Globus pallidus (tissue), 1 donor: ENCODE results near the gene CTDSP2.
"Not testable (repeated sequence)": the region's sequence is repeated elsewhere in the genome, so short reads cannot be mapped to it uniquely, and the experiment has no call there.

Experiments
- DNase-seq: peaks from one replicate; pipeline ENCODE4 v3.0.0-alpha.2; 2015; ENCODE audit warnings: low spot score

The CTDSP2 gene

DNA sequence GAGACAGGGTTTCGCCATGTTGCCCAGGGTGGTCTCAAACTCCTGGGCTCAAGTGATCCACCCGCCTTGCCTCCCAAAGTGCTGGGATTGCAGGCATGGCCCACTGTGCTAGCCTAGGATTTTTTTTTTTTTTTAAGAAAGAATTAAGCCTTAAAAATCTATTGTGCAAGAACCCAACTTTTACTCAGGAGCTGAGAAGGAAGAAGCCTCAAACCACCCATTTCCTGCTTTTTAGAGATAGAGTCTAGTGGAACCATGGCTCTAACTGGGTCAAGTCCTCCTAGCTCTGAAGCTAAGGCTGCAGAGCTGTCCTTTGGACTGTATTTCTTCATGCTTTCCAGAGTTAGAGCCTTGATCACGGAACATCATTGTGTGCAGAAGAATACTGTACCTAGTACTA, 65.3 kb downstream of the CTDSP2 start:
- no peak for DNase-seq

DNA sequence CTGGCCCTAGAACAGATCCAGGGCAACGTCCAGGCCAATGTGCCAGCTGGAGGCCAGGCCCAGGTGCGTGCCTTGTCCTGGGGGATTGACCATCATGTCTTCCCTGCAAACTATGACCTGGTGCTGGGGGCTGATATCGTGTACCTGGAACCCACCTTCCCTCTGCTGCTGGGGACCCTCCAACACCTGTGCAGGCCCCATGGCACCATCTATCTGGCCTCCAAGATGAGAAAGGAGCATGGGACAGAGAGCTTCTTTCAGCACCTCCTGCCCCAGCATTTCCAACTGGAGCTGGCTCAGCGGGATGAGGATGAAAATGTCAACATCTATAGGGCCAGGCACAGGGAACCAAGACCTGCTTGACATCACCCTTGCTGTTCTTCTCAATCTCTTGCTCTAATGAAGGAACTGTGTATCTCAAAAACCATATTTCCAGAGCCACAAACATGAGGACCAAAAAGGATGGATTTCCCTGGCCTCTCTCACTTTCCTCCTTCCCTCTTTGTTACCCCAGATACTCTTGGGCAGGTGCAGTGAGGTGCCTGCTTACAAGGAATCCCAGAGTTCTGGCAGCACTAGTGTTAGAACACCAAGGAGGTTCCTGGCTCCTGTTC, 66.1 kb downstream of the CTDSP2 start:
- no peak for DNase-seq

DNA sequence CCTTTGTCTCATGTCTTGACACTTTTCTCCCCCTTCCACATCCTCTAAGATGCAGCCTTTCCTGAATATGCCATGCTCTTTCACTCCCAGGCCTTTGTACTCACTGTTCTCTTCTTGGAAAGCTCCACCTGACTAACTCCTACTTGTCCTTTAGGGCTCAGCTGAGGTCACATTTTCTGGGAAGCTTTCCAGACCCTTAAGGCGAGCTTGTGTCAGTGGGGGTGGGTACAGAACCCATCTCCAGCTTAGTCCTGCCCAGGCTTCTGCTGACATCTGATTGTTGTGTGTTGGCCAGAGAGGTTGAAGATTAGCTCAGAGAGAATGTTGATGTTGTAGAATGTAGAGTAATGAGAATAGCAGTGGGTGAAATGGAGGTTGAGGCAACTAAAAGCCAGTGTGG, 66.8 kb downstream of the CTDSP2 start:
- DNase-seq = no peak

DNA sequence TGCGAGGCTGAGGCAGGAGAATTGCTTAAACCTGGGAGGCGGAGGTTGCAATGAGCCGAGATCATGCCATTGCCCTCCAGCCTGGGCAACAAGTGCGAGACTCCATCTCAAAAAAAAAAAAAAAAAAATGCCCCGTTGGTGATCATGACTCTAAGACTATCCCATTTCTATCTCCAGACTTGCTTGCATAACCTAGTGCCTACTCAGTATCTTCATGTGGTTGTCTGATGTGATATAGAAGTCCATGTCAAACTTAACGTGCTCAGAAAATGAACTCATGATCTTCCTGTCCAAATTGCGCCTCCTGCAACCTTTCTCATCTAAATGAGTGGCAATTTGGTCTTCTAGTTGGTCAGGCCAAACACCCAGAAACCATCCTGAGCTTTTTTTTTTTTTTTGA, 68.6 kb downstream of the CTDSP2 start:
- no peak for DNase-seq

DNA sequence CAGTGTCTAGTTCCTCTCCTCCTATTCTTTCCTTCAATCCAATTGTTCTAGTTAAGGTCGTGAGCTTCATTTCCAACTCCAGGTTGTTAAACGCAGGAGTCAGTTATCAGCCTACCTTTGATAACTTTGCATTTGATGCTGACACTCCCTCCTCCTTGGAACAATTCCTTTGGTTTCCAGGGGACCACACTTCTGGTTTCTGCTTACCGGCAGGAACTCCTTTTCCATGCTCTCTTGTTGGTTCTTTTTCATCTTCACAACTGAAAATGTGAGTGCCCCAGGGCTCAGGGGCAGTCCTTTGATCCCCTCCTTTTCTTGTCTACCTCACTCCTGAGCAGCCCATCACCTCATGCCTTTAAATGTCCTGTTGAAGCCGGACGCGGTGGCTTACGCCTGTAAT, 69.2 kb downstream of the CTDSP2 start:
- no peak for DNase-seq

DNA sequence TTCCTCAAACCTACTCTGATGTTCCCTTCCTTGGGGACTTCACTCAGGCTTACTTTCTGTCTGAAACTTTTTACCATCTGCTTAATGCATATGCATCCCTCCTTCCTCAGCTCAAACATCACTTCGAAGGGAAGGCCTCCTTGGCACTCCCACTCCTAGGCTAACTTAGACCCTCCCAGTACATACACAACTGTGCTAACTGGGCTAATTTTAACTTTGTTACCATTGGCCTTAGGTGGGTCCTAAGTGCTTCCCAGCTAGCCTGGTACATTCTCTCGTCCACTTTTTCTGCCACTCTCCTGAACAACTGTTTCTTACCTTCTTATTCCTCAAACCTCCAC, 70.3 kb downstream of the CTDSP2 start:
- no peak for DNase-seq

DNA sequence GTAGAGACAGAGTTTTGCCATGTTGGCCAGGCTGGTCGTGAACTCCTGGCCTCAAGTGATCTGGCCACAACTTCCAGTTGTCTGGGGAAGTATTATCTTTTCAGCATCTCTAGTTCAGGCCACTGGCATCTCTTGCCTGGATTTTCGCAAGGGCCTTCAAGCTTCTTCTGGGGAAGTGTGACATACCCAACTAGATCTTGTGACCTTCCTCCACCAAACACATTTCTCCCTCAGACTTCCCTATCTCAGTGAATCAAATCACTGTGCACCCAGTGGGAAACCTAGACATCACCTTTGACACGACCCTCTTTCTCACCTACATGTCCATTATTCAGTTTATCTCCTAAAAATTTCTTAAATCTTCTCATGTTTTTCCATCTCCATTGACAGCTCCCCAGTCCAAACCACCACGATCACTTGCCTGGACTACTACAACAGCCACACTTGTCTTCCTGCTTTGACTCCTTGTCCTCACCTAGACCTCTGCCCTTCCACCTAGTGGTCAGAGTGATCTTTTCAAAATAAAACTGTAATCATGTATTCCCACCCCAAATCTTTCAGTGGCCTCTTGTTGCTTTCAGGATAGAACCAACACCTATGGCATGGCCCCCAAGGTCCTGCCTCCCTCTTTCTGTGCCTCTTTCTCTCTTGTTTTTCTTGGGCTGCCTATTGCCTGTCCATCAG, 70.8 kb downstream of the CTDSP2 start:
- no peak for DNase-seq

DNA sequence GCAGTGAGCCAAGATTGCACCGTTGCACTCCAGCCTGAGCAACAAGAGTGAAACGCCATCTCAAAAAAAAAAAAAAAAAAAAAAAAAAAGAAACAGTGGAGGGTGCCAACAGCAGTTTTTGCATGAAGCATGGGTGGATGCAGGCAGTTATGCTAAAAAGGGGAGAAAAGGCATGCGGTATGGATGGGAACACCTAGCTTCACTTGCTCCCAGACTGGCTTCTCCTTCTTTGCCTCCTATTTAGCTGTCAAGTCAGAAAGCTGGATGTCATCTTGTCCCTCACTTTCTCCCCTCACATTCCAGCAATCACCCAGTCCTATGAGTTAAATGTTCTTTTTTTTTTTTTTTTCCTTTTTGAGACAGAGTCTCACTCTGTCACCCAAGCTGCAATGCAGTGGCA, 71.5 kb downstream of the CTDSP2 start:
- DNase-seq = no peak

DNA sequence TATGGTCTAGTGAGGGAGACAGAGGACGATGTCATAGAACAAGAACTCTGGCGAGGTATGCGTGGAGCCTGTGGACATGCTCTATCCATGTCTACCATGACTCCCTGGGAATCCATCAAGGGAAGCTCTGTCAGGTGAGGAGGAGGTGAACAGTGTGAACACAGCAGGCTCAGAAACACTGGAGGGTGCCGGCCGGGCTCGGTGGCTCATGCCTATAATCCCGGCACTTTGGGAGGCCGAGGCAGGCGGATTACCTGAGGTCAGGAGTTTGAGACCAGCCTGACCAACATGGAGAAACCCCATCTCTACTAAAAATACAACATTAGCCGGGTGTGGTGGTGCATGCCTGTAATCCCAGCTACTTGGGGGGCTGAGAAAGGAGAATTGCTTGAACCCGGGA, 71.9 kb downstream of the CTDSP2 start:
- not testable (repeated sequence) for DNase-seq

DNA sequence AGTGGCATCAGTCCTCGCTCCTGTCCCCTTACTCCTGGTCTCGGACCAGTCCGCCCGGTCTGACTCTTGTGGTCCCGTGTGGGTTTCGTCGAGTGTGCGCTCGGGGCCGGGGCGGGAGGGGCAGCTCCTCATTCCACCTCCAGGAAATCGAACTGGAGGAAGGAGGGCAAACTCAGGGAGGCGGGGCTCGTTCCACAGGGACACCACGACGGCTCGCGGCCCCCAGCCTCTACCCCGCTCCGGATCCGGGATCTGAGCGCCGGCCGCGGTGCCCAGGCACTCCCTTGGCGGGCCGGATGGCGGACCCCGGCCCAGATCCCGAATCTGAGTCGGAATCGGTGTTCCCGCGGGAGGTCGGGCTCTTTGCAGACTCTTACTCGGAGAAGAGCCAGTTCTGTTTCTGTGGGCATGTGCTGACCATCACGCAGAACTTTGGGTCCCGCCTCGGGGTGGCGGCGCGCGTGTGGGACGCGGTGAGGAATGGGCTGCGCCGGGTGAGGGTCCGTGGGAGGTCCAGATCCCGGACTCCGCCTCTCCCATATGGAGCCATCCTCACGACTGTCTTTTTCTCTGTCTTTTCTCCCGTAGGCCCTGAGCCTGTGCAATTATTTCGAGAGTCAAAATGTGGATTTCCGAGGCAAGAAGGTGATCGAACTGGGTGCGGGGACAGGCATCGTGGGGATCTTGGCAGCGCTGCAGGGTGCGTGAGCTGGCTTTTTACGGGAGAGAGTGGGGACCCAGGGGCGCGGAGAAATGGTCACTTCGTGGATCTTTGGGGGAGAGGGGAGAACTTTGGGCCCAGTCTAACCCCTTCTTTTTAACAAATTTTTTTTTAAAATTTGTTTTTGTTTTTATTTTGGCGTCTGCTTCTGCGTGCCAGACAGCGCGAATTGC, 73.9 kb downstream of the CTDSP2 start, which contains the start of gene EEF1AKMT3:
EEF1AKMT3 (plus strand) TSS at position 186 of the 894 bp plus-strand sequence; CDS start at position 297, 111 bp downstream.
- DNase-seq = no peak

DNA sequence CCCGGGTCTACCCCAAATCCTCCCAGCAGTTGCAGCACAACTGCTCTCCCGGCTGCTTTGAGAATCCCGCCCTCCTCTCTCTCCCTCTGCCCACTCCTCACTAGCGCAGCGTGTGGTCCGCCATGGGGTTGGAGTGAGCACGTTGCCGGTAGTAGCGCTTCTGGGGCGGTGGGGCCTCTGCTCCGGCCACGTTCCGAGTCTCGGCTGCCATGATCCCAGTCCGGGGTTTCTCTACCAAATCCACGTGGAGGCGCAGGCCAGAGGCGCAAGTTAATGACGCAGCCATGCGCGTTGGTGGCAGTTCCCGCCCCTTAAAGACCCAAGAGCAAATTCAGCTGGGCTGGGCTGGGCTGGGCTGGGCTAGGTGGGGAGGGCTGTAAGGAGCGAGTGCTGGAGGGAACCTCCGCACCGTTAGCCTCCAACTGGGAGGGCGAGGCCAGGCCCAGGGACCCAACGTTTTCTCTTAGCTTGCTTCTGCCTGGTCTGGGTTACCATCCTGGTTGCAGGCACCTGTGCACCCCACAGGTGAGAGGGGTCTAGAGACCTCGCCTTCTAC, 74.6 kb downstream of the CTDSP2 start, which contains the start of gene METTL1:
METTL1 (minus strand) TSS at position 233 of the 556 bp plus-strand sequence; CDS start at position 211, 22 bp downstream.
- peak; percentile 93 for DNase-seq

DNA sequence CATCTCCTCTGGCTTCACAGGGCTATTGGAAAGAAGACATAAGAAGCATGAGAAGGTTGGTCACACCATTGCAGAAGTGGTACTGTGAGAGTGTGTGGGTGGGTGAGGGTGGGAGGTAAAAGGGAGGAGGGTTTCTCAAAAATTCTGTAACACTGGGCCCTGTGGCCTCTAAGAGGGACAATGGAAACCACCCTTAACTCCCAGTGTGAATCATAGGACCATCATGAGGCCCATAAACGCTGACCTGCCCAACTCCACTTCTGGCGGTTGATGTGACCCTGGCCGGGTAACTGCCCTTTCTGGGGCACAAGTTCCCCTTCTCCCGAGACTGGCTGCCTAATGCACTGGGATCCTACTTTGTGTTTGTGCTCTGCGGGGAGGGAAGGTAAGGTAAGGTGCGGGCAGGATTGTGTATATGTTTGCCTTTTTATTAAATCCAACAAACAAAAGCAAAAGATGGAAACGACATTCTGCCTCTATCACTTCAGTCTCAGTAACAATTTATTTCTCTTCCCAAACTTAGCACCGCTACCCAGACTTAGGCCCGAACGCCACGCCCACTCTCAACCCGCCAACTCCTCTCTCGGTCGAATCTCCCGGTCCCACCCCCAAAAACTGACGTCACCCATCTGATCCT, 75.2 kb downstream of the CTDSP2 start:
- peak; percentile 69 for DNase-seq

DNA sequence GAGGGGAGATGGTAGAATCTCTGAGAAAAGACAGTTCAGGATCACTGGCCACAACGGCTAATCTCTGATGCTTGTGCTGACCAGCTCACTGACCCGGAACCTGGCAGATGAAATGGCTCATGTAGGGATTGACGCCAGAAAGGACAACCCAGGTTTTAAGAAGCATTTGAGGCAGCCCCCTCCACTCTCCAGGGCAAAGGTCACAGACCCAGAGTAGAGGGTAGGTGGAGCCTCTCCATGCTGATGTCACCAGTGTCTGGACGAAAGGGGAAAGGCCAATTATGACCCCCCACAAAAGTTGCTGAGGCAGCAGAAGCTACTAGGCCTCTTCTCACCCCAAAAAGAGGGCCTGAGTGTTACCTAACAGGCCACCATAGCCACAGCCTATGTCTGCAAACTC, 75.8 kb downstream of the CTDSP2 start:
- no peak for DNase-seq
